ENCODE measurements around the gene PDLIM5.

Gene PDLIM5

DNA sequence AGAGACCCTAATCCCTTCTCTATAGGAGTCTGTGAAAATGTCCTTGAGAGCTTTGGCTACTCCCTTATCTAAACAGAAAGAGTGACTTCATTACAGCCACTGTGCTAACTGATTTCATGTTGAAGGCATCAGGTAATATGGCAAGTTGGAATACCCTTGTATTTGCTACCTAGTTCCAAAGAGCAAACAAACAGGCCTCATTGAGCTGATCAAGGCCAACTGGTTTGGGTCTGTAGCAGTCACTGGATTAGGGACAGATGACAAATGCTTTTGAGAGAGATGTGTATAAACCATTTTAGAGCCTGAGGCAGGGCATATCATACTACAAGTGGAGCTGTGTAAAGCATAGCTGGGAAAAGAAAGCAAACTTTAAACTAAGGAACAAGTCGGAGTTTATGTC lies 22.9 kb upstream of the PDLIM5 start:
- DNase-seq = no peak

DNA sequence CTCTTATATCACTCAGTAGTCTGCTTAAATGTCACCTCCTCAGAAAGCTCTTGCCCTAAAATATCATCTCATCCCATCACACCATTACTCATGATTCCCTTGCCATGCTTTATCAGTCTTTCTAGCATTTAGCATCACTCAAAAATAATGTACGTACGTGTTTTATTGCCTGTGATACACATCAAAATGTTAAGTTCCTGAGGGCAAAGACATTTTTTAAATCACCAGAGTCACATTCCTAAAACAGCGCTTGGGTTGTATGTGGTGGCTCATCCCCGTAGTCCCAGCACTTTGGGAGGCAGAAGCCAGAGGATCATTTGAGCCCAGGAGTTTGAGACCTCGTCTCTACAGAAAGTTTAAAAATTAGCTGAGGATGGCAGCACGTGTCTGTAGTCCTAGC lies 21.3 kb upstream of the PDLIM5 start:
- no peak for DNase-seq

DNA sequence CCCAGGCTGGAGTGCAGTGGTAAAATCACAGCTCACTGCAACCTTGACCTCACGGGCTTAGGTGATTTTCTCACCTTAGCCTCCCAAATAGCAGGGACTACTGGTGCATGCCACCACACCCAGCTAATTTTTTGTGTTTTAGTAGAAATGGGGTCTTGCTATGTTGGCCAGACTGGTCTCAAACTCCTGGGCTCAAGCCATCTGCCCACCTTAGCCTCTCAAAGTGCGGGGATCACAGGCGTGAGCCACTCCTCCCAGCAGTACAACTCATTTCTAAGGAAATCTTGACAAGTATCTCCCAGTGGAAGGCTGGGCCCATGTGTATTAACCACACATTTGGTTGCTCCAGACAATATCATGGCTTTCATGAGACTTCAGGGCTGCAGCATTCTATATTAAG lies 20.4 kb upstream of the PDLIM5 start:
- DNase-seq = no peak

DNA sequence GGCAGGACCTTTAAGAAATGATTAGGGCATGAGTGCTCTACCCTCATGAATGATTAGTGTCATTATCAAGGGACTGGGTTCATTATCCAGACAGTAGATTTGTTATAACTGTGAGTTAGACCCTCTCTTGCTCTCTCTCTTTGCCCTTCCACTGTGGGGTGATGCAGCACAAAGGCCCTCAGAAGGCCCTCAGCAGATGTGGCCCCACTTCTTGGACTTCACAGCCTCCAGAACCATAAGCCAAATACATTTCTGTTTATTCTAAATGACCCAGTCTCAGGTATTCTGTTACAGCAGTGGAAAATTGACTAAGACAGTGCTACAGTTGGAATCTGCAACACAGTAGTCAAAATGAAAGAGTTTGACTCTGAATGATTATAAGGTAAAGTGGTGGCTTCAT lies 17.2 kb upstream of the PDLIM5 start:
- no peak for DNase-seq

DNA sequence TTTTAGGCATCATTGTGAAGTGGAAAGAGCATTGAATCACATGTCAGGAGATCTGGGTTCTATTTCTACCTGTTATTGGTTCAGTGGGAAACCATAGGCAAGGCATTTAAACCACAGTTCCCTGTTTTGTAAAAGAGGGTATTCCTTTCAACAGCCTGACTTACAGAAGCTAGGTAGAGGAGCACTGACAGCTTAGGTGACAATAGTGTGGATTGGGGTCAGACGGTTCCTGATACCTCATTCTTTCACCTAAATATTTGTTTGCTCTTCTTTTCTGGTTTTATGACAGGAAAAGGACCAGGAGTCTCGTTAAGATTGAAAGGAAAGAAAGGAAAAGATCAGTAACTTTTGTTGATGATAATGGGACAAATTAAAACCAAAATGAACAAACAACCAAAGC lies 15.9 kb upstream of the PDLIM5 start:
- no peak for DNase-seq

DNA sequence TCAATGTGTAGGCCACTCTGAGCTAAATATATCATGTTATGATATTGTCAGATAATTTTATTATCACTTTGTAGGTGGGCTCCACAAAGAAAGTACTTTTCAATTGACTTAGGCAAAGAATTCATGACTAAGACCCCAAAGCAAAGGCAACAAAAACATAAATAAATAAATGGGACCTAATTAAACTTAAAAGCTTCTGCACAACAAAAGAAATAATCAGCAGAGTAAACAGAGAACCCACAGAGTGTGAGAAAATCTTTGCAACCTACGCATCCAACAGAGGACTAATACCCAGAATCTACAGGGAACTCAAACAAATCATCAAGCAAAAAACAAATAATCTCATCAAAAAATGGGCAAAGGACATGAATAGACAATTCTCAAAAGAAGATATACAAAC lies 15.2 kb upstream of the PDLIM5 start:
- DNase-seq = no peak

DNA sequence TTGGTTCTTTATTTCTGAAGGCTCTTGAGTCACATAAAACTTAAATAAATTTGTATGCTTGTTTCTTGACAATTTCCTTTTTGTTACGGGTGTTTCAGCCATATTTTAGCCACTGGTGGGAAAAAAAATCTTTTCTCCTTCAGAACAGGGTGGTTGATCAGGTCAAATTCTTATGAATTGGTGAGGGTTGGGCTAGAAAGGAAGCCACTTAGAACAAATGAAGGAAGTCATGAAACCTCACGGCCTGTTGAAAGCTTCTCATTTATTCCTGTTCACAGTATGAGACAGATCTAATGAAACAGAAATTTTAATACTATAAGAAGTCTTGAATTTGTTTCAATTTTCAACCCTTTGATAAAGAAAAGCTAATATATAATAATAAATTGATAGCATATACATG lies 12.1 kb upstream of the PDLIM5 start:
- DNase-seq = no peak

DNA sequence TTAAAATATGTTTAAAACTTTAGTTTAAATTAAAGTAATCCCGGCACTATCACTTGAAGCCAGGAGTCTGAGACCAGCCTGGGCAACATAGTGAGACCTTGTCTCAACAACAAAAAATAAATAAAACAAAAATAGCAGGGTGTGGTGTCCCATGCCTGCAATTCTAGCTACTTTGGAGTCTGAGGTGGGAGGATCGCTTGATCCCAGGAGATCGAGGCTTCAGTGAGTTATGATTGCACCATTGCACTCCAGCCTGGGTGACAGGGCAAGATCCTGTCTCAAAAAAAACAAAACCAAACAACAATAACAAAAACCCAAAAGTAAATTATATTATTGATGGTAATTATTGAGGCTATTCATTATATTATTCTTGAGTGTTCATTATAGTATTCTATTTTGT lies 9.9 kb upstream of the PDLIM5 start:
- no peak for DNase-seq

DNA sequence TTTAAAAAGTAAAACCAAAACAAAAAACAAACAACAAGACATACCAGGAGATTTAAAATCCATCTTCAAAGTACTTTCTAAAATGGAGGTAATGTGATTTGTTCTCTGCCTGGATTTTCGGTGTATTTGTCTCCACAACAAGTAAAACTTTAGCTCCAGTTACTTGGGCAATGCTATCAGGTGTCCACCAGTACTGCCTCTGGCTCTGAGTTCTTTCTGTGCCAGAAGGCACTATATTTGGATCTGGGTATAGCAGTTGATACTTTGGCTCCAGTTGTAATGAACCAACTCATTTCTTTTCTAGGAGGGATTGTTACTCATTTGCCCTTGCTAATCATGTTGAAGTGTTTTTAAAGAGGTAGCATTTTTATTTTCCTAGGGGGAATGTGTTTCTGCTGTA lies 9.5 kb upstream of the PDLIM5 start:
- DNase-seq = no peak

DNA sequence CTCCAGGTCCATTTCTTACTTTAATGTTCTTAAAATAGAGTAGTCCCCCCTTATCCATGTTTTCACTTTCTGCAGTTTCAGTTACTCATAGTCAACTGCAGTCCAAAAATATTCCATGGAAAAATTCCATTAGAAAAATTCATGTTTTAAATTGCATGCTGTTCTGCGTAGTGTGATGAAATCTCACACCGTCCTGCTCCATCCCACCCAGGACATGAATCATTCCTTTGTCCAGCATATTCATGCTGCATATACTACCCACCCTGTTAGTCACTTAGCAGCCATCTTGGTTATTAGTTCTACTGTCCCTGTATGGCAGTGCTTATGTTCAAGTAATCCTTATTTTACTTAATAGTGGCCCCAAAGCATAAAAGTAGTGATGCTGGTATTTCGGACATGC lies 5.4 kb upstream of the PDLIM5 start:
- DNase-seq = peak; percentile 83

DNA sequence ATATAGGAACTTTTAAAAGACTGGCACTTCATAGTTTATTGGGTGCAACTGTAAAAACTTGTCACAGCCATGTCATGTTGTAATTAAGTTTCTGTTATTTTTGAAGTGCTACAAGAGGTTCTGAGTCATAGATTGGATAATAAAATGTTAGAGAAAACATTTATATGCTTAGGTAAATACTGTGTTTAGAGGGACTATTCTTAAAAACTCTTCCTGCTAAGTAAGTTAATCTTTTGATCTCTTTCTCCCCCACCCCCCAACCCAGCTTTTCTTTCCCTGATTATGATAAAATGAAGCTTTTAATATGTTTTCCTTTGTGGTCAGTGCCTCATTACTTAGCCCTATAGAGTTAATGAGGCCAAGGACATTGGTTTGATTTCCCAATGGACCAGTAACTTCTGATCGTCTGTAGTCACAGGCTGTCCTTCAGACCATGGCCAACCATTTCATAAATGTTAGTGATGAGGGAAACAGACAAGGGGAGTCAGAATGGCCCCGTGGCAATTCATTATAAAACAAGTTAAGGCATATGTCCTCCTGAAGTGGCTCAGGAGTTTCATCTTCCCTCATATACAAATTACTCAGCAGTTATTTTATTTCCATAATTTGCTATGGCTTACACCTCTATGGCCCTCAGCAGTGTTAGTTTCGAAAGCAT lies 3.9 kb upstream of the PDLIM5 start:
- no peak for DNase-seq

DNA sequence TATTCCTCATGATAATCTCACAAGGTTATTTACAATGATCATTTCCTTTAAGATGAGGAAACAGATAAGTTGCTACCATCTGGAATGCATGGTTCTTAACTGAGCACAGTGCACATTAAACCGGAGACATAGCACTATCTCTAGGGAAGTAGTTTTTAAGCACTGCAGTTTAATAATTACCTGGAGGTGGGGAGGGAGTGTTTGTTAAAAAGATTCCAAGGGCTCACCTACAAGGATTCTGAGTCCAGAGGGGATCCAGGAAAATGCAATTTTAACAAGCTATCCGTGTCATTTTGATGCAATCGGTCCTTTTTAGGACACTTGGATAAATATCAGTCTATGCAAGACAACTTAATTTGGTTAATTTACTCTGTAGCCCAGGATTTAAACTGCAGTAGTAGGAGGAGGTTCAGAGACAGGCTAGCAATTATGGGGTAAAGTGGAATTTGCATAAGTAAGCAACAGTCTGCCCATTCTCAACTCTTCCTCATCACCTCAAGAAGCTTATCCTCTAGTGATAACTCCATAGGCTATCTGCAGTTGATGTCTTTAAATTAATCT lies 2.8 kb upstream of the PDLIM5 start:
- DNase-seq = no peak

DNA sequence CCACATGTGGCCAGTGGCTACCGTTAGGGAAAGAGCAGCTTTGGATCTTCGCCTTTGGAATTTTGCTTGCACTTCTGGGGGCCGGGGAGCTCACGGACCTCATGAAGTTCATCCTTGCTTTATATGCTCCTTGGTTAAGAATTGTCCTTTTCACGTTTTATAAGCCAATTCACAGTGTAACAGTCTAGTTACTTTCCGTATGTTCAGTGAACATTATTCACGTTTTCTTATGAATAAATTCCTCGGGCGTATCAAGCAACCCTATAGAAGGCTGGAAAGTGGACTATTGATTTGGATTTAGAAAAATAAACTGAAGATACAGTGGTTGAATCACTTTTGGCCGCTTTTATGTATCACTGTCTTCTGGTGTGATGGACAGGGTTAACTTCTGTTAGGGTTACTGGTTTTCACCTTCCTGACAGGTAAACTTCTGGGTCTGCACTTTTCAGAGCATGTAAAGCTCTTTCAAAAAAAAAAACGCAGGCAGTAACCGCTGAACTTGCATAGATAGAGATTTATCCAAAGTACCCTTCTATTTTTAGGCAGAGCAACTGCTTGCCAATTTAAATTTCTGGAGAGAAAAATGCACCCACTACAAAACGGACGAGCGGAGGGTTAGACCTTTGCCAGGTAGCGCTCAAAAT lies 569 bp upstream of the PDLIM5 start:
- DNase-seq = no peak

DNA sequence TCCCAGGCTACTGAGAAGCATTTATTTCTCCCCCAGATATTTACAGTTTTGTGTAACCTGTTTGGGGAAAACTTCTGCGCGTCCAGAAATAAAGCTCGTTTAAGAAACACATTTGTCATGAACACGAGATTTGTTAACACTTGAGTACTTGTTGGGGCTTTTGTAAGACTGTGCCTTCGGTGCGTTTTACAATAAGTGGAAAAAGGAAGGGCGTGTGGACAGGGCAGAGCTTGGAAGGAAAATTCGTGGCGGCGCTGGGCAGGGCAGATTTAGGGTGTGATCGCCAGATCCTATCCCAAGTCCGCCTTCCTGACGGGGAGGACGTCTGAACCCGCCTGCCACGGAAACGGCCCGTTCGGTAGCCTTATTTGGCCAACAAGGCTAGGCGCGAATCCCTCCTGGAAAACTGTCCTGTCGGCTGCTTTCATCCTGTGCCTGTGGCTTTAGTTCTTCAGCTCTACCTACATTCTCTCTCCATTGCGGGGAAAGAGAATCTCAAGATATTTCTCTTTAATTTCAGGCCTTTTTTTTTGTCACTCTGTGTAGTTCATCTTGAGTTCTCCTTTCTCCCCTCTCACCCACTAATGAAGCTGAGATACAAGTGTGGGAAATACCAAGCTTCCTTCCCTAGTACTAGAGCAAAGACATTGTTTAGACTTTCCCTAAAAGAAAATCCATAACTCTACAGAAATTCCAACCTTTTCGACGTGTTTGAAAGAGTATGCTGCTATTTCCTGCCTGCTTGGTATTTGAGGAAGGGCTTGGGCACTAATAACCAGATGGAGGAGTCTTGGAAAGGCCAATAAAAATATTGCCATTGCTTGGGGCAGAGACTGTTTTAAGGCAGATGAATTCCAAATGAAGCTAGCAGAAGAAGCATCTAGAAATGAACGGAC lies 982 bp downstream of the PDLIM5 start:
- DNase-seq = peak; percentile 64

DNA sequence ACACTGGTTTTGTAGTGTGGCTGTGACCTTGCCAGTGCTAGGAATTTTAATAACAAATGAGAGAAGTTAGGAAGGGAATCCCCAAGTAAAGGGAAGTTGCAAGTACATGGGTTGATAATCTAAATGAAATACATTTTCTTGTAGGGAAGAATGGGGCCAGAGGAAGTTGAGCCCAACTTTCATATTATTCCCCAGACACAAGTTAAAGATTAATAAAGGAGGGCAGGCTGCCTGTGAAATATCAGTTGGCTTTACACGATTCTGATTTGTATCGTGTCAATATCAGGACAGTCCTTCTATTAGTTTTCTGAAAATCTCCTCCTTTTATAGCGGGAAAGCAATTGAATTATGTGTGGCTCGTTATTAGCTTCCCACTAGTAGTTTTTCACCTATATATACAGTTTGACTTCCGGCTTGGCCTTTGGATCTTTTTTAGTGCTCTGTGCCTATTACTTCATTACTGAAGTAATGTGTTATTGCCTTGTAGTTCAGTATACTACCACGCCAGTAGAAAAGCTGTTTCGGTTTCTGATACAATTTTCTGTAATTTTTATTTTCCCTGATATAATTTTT lies 1.7 kb downstream of the PDLIM5 start:
- no peak for DNase-seq

DNA sequence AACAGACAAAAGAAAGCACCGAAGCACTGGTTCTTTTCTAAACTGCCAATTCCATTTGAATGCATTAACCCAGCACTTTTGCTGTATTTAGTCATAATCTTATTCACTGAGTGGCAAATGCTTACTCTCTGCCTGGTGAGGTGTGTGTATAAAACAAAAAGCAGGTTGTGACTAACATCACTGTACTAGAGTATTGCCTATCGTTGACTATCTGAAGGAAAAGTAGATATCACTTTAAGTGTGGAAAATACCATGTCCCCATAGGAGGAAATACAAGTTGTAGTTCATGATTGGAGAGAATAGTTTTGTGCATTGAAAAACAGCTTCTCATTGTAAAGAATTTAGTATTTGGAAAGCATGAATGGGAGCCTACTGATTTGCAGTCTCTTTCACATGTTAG lies 2.7 kb downstream of the PDLIM5 start:
- peak; percentile 5 for DNase-seq

DNA sequence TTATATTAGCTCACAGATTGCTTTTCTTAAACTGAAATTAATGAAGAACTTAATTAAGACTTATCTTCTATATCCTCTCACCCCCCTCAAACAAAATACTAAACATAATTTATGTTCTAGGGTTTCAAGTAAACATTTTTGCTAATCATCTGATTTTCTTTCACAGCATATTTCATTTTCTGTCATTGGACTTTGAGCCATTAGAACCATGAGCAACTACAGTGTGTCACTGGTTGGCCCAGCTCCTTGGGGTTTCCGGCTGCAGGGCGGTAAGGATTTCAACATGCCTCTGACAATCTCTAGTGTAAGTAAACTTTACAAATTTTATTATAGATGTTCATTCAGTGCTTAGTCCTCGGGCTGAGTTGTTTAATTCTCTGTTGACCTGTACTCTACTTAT lies 3.3 kb downstream of the PDLIM5 start:
- peak; percentile 51 for DNase-seq

DNA sequence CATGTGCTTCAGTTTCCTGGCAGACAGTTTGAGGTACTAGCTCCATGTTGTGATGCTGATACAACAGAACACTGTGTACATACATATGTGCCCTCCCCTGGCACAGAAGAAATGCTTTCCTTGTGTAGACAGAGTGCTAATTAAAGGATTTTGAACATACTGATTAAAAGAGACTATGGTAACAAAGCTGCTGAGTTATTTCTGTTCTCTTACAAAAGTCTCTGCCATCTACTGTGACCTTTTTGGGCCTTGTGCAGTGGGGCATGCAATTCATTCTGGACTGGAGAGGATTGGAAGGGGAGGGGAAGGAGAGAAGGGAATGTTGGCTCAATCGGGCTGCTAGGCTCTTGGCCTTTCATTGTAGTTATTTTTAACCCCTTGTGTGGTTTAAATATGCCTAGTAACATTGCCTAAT lies 6.0 kb downstream of the PDLIM5 start:
- DNase-seq = no peak

DNA sequence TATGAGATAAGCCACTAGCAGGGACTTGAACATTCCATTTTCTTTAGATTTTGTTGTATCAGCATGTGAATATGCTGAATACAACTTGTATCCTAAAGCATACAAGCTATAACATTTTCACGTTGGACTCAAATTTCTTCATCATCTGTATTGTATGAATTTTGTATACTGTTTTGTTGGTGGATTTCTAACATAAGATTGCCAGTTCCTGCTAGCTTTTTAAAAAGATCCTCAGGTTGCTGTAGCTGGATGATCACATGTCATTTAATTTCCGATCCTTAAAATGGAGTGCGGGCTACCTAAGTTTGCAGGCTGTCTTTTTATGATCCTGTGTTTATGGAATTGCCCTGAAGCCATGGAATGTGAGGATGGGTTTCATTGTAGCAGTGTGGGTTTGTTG lies 6.9 kb downstream of the PDLIM5 start:
- DNase-seq = no peak

DNA sequence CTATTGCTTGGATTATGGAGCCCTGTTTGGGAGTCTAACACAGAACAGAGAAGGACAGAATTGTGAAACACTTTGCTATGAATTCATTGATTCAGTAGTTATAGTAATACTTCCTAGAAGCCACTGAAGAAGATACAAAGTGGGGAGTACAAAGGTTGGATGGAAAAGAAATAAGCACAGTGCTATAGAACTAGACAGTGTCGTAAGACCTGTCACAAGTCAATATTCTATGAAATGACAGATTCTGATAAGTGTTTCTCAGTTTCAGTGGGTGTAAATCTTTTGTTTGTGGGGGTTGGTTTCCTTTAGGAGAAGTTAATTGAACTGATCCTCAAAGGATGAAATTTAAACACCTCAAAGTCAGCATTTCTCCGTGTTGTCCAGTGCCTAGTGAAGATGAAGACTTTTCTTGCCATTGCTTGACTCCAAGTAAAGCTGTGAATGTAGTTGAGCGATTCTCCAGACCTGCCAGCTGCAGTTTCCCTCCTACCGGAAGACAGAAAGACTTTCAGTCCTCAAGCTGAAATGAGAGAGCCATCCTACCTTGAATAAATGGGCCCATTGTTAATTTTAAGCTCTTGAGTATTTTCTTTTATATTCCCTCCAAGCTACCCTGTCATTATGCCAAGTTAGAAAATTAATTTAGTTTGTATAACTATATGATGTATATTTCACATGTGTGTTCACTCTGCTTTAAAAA lies 7.9 kb downstream of the PDLIM5 start:
- DNase-seq = no peak

DNA sequence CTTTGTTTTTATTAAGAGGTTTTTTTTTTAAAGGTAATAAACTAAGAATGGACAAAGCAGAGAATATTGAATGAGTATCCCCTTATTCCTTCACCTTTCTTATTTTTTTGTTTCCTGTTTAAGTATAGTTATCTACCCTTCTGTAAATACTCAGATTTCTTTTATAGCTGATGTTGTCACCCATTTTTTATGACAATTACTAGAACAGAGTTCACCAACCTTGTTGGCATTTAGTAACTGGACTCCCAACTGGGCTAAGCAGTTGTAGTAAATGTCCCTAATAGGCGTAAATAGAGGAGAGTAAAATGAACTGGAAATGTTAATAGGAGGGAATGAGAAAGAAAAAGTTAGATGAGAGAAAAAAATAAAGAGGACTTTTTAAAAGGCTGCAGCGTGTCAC lies 9.8 kb downstream of the PDLIM5 start:
- no peak for DNase-seq

DNA sequence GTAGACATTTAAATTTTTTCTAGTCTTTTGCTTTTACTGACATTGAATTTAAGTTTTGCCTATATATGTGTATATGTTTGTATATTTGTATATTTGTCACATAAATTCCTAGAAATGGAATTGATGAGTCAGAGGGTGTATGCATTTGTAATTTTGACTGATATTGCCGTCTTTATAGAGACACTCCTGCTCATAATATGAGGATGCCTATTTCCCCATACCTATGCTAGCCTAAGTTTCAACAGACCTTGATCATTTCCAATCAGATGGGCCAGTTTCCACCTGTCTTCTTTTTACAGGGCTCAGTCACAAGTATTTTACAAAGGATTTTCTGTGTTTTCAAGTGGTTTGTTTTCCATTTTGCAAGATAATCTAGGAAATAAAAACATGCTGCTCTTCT lies 10.8 kb downstream of the PDLIM5 start:
- DNase-seq = no peak

DNA sequence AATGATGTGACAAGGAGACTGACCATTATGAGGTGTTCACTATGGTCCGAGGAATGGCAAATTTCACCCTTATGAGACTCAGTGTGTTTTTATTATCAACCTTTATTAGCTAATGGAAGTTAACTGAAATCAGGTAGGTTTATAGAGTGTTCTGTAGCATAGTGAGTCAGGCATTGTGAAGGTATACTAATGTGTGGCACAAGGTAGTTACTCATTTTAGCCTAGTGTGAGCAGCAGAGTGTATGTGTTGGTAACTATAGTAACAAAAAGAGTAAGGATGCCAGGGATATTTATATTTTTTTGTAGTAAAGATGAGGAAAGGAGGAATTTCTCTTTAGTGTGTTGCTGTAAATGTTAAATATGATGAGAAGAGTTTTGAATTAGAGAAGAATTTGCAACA lies 12.0 kb downstream of the PDLIM5 start:
- no peak for DNase-seq
